Measurements from ENCODE around the gene ANKRD29.

ANKRD29 gene

GRCh38 chr18:23648940-23649607, 13.6 kb downstream of the ANKRD29 start:
- in situ Hi-C loops (cut with MboI; ENCODE audit: low pct_unique_long_range_greater_than_20kb, low sequenced_read_pairs, unreplicated experiment): loop anchor here (25.0 kb wide), 1 partner anchor 163 kb away; no protein-coding TSS in a partner anchor
- no peak for TF ChIP-seq CTCF (IDR thresholded peaks at IDR 0.05; ENCODE audit: extremely low read depth, insufficient read depth, missing control alignments)
- no peak for DNase-seq (ENCODE audit: low spot score)

GRCh38 chr18:23648456-23648855, 14.3 kb downstream of the ANKRD29 start:
- TF ChIP-seq CTCF (IDR thresholded peaks at IDR 0.05; ENCODE audit: extremely low read depth, insufficient read depth, missing control alignments): no peak

GRCh38 chr18:23646282-23646681, 16.4 kb downstream of the ANKRD29 start:
- no peak for DNase-seq (ENCODE audit: low spot score)
- no peak for TF ChIP-seq CTCF (IDR thresholded peaks at IDR 0.05; ENCODE audit: extremely low read depth, insufficient read depth, missing control alignments)
- in situ Hi-C loops (cut with MboI; ENCODE audit: low pct_unique_long_range_greater_than_20kb, low sequenced_read_pairs, unreplicated experiment): loop anchor here (25.0 kb wide), 1 partner anchor 166 kb away; no protein-coding TSS in a partner anchor

More at GRCh38 chr18:23648456-23648855, 14.3 kb downstream of the ANKRD29 start:
- in situ Hi-C loops (cut with MboI; ENCODE audit: low pct_unique_long_range_greater_than_20kb, low sequenced_read_pairs, unreplicated experiment): loop anchor here (25.0 kb wide), 1 partner anchor 164 kb away; no protein-coding TSS in a partner anchor
- no peak for DNase-seq (ENCODE audit: low spot score)

GRCh38 chr18:23645568-23646175, 17.0 kb downstream of the ANKRD29 start:
- in situ Hi-C loops (cut with MboI; ENCODE audit: low pct_unique_long_range_greater_than_20kb, low sequenced_read_pairs, unreplicated experiment): loop anchor here (25.0 kb wide), 1 partner anchor 167 kb away; no protein-coding TSS in a partner anchor
- no peak for DNase-seq (ENCODE audit: low spot score)
- TF ChIP-seq CTCF (IDR thresholded peaks at IDR 0.05; ENCODE audit: extremely low read depth, insufficient read depth, missing control alignments): no peak

- no peak for DNase-seq (ENCODE audit: low spot score)
- TF ChIP-seq CTCF (IDR thresholded peaks at IDR 0.05; ENCODE audit: extremely low read depth, insufficient read depth, missing control alignments): no peak
- in situ Hi-C loops (cut with MboI; ENCODE audit: low pct_unique_long_range_greater_than_20kb, low sequenced_read_pairs, unreplicated experiment): loop anchor here (25.0 kb wide), 1 partner anchor 168 kb away; no protein-coding TSS in a partner anchor
Measured at GRCh38 chr18:23643815-23644490, 18.8 kb downstream of the ANKRD29 start.

- TF ChIP-seq CTCF (IDR thresholded peaks at IDR 0.05; ENCODE audit: extremely low read depth, insufficient read depth, missing control alignments): no peak
- DNase-seq (ENCODE audit: low spot score): no peak
- in situ Hi-C loops (cut with MboI; ENCODE audit: low pct_unique_long_range_greater_than_20kb, low sequenced_read_pairs, unreplicated experiment): loop anchor here (25.0 kb wide), 1 partner anchor 170 kb away; no protein-coding TSS in a partner anchor
Measured at GRCh38 chr18:23641937-23642666, 20.6 kb downstream of the ANKRD29 start.

Measured in GM13977 (cell line).